HCT116 (cell line): ENCODE results near the gene OR52I2. TPM values are rescaled to one million over a fixed set of nuclear protein-coding genes. Genes with fewer than 3 reads are reported as not detected.

Experiments used
- ATAC-seq: fragments of 200-7000 bp; cut with Tn5 transposase; 2 replicates; pipeline ENCODE4 v1.9.1; 2020; ENCODE audit warnings: mild to moderate bottlenecking, moderate library complexity
- BruUV-seq: library from RNA; stranded (reverse); fragments of 400-500 nt; replicated peaks from 2 replicates; lab custom pipeline; 2021; lab: Mats Ljungman, UMichigan
- CTCF ChIA-PET: fragments of 300-600 bp; sonication (Branson Sonifier 250); formaldehyde crosslinking; loops from one replicate; lab custom pipeline; 2021; ENCODE audit warnings: antibody characterized with exemption; lab: Charles Lee
- POLR2A ChIA-PET: fragments of 300-600, 350-600 bp; sonication (Branson Sonifier 250); formaldehyde crosslinking; loops from one replicate; lab custom pipeline; 2021; ENCODE audit warnings: antibody characterized with exemption; lab: Charles Lee
- RAD21 ChIA-PET, 2 experiments: fragments of 300-600 bp; sonication (Branson Sonifier 250); formaldehyde crosslinking; loops; one replicate each; lab custom pipeline; 2023; ENCODE audit warnings: low total read pairs in 2 of 2; ENCODE audit not compliant: uncharacterized antibody in 2 of 2, unreplicated experiment in 2 of 2, low non-redundant PET in 1 of 2; lab: Charles Lee
- DNase-seq: peaks from one replicate; pipeline ENCODE4 v3.0.0-alpha.2; 2010; ENCODE audit warnings: low read depth, low spot score
- H2AFZ ChIP-seq: fragments of 200-600 bp; shearing (Covaris generic), sonication (generic); 2 replicates; pipeline ENCODE4 v1.6.1; 2017; ENCODE audit warnings: low read depth, mixed run types, mixed read lengths, antibody characterized with exemption, low read length; ENCODE audit not compliant: poor library complexity, severe bottlenecking
- H3K27ac ChIP-seq: 2 replicates; pipeline ENCODE4 v1.5.1; 2012; ENCODE audit warnings: low read depth, low read length
- H3K27me3 ChIP-seq: fragments of 200-600 bp; sonication (generic); 2 replicates; pipeline ENCODE4 v1.6.1; 2016; ENCODE audit warnings: mixed run types, low read length, mixed read lengths; ENCODE audit not compliant: insufficient read depth
- H3K36me3 ChIP-seq, 2 experiments: fragments of 200-500 bp in 1 of 2; fragments of 200-600 bp in 1 of 2; sonication (Bioruptor generic) in 1 of 2; sonication (generic) in 1 of 2; 2 replicates each; pipeline versions ENCODE4 v1.5.1 to v1.6.1; 2014 to 2016; ENCODE audit warnings: low read length in 2 of 2, inconsistent platforms in 1 of 2, mixed read lengths in 1 of 2, mixed run types in 1 of 2; ENCODE audit not compliant: insufficient read depth in 2 of 2, control insufficient read depth in 1 of 2
- H3K4me1 ChIP-seq, 2 experiments: fragments of 200-600 bp in 1 of 2; sonication (generic) in 1 of 2; 2 replicates each; pipeline versions ENCODE4 v1.5.1 to v1.6.1; 2012 to 2017; ENCODE audit warnings: low read length in 2 of 2, inconsistent platforms in 1 of 2, mild to moderate bottlenecking in 1 of 2, mixed read lengths in 1 of 2, mixed run types in 1 of 2, moderate library complexity in 1 of 2; ENCODE audit not compliant: insufficient read depth in 2 of 2, control insufficient read depth in 1 of 2
- H3K4me2 ChIP-seq: fragments of 200-600 bp; sonication (generic); 2 replicates; pipeline ENCODE4 v1.6.1; 2017; ENCODE audit warnings: mixed run types, low read length, mixed read lengths
- H3K4me3 ChIP-seq, 2 experiments: fragments of 200-600 bp in 1 of 2; sonication (generic) in 1 of 2; replicated peaks in 1 of 2; 2 replicates each; pipeline ENCODE4 v1.5.1; 2011 to 2016; ENCODE audit warnings: low read length in 2 of 2, control low read depth in 1 of 2, low read depth in 1 of 2, mild to moderate bottlenecking in 1 of 2, mixed read lengths in 1 of 2, mixed run types in 1 of 2
- H3K79me2 ChIP-seq: fragments of 200-600 bp; sonication (generic); 2 replicates; pipeline ENCODE4 v1.6.1; 2017; ENCODE audit warnings: mild to moderate bottlenecking, mixed run types, low read length, moderate library complexity, mixed read lengths; ENCODE audit not compliant: insufficient read depth
- H3K9ac ChIP-seq: fragments of 200-600 bp; sonication (generic); 2 replicates; pipeline ENCODE4 v1.6.1; 2016; ENCODE audit warnings: low read length, mixed read lengths
- H3K9me2 ChIP-seq: fragments of 200-600 bp; sonication (generic), shearing (Covaris generic); 2 replicates; pipeline ENCODE4 v1.6.1; 2017; ENCODE audit warnings: mixed run types, mild to moderate bottlenecking, moderate library complexity; ENCODE audit not compliant: insufficient read depth
- H3K9me3 ChIP-seq, 2 experiments: fragments of 200-500 bp in 1 of 2; fragments of 200-600 bp in 1 of 2; sonication (Bioruptor generic) in 1 of 2; sonication (generic) in 1 of 2; 2 replicates each; pipeline ENCODE4 v1.6.1; 2014 to 2017; ENCODE audit warnings: low read length in 2 of 2, mixed read lengths in 2 of 2, inconsistent platforms in 1 of 2, low read depth in 1 of 2, mild to moderate bottlenecking in 1 of 2, mixed run types in 1 of 2, moderate library complexity in 1 of 2; ENCODE audit not compliant: control insufficient read depth in 1 of 2, insufficient read depth in 1 of 2
- H4K20me1 ChIP-seq: fragments of 200-600 bp; sonication (generic), shearing (Covaris generic); 2 replicates; pipeline ENCODE4 v1.6.1; 2017; ENCODE audit warnings: mixed run types, mild to moderate bottlenecking, moderate library complexity; ENCODE audit not compliant: insufficient read depth
- ATF3 ChIP-seq: IDR thresholded peaks from 2 replicates; pipeline ENCODE4 v1.6.1; 2012
- CBX3 ChIP-seq: IDR thresholded peaks from 2 replicates; pipeline ENCODE4 v1.6.1; 2012; ENCODE audit warnings: low read depth
- CEBPB ChIP-seq: IDR thresholded peaks from 2 replicates; pipeline ENCODE4 v1.6.1; 2012; ENCODE audit warnings: low read depth
- EGR1 ChIP-seq: IDR thresholded peaks from 2 replicates; pipeline ENCODE4 v1.6.1; 2012; ENCODE audit warnings: low read depth
- FOSL1 ChIP-seq: IDR thresholded peaks from 2 replicates; pipeline ENCODE4 v1.6.1; 2012; ENCODE audit warnings: low read depth
- MAX ChIP-seq: IDR thresholded peaks from 2 replicates; pipeline ENCODE4 v1.6.1; 2012
- RAD21 ChIP-seq: IDR thresholded peaks from 2 replicates; pipeline ENCODE4 v1.6.1; 2012; ENCODE audit warnings: low read depth, mild to moderate bottlenecking
- SRF ChIP-seq: IDR thresholded peaks from 2 replicates; pipeline ENCODE4 v1.6.1; 2012; ENCODE audit warnings: low read depth
- TCF7L2 ChIP-seq: IDR thresholded peaks from 2 replicates; pipeline ENCODE4 v1.7.0; 2011; ENCODE audit warnings: borderline replicate concordance, inconsistent platforms; ENCODE audit not compliant: insufficient read depth, insufficient read length; ENCODE audit errors: extremely low read depth
- ZBTB33 ChIP-seq: IDR thresholded peaks from 2 replicates; pipeline ENCODE4 v1.6.1; 2011; ENCODE audit warnings: mild to moderate bottlenecking, low read length, moderate library complexity; ENCODE audit not compliant: insufficient replicate concordance; ENCODE audit errors: extremely low read depth
- ZFX ChIP-seq: fragments of 450-650 bp; IDR thresholded peaks from 2 replicates; pipeline ENCODE4 v1.6.1; 2017
- ZNF274 ChIP-seq: fragments of 200-500 bp; sonication (Bioruptor generic); IDR thresholded peaks from 2 replicates; pipeline ENCODE4 v1.6.1; 2014; ENCODE audit warnings: mild to moderate bottlenecking, low read depth, low read length, inconsistent platforms
- intact Hi-C: fragments of 100-400 bp; cut with micrococcal nuclease; formaldehyde crosslinking; loops from 2 replicates; pipeline ENCODE4 v1.10.0; 2022
- total RNA-seq: library from RNA; stranded (reverse); gene quantifications from one replicate; pipeline ENCODE4 v1.2.1, GENCODE V29; 2021; ENCODE audit not compliant: unreplicated experiment

Gene OR52I2
- total RNA-seq, 1 experiment from 2014 or later, result not detected

GRCh38 chr11:4611986-4612385 is 30.4 kb downstream of the OR52I2 start:
- intact Hi-C loops, result loop anchor here (10.0 kb wide), 1 partner anchor 773 kb away; the partner anchor contains the start of gene OR51M1
- no TSS peak for BruUV-seq
- Histone ChIP-seq H3K4me1 (peaks cover 0 to 13% of the 10 kb centered on the region in 2 experiments; a peak in 2 of 4 replicates), H3K36me3 (no peaks in the 10 kb centered on the region), H3K27ac (no peak overlapping the region), H3K4me2 (no peak overlapping the region), H3K9me3 (no peaks in the 10 kb centered on the region), H4K20me1 (no peaks in the 10 kb centered on the region), H3K9ac (no peak overlapping the region), H3K79me2 (peaks cover 3% of the 10 kb centered on the region; the same call in 1 of the 2 replicates), H3K27me3 (peaks cover 5% of the 10 kb centered on the region; the same call in 1 of the 2 replicates), H3K9me2 (no peaks in the 10 kb centered on the region), H3K4me3 (no peak overlapping the region), H2AFZ (no peak overlapping the region)
- ChIA-PET RAD21 (no interaction called here), POLR2A (no interaction called here), CTCF (no interaction called here)
- TF ChIP-seq CEBPB (no peak), EGR1 (no peak)
- DNase-seq (no peak), ATAC-seq (no peak)

GRCh38 chr11:4615856-4616444 is 34.4 kb downstream of the OR52I2 start:
- intact Hi-C loops, result loop anchor here (10.0 kb wide), 1 partner anchor 769 kb away; the partner anchor contains the start of gene OR51M1
- Histone ChIP-seq H4K20me1 (no peaks in the 10 kb centered on the region), H3K27me3 (peaks cover 19% of the 10 kb centered on the region; the same call in 1 of the 2 replicates), H3K9me3 (no peaks in the 10 kb centered on the region), H3K4me2 (no peak overlapping the region), H2AFZ (no peak overlapping the region), H3K27ac (no peak overlapping the region), H3K4me1 (no peaks in the 10 kb centered on the region), H3K4me3 (no peak overlapping the region), H3K79me2 (no peaks in the 10 kb centered on the region), H3K36me3 (no peaks in the 10 kb centered on the region), H3K9ac (no peak overlapping the region), H3K9me2 (no peaks in the 10 kb centered on the region)
- no TSS peak for BruUV-seq
- CTCF ChIA-PET, result no interaction called here
- POLR2A ChIA-PET, result no interaction called here
- ATAC-seq, result no peak
- RAD21 ChIA-PET, result no interaction called here
- no peak for DNase-seq
- TF ChIP-seq MAX, result no peak
- no peak for TF ChIP-seq ATF3
- TF ChIP-seq FOSL1, result no peak
- no peak for TF ChIP-seq ZBTB33
- no peak for TF ChIP-seq TCF7L2
- no peak for TF ChIP-seq CBX3
- no peak for TF ChIP-seq ZFX
- no peak for TF ChIP-seq SRF
- TF ChIP-seq RAD21, result no peak
- TF ChIP-seq CEBPB, result no peak
- TF ChIP-seq ZNF274, result no peak
